NOMO-1 treated with dmso at 0.1 percent for 144 hours (cell line): ENCODE results near the gene PIGQ.

Experiments
- DNase-seq: peaks from one replicate; lab custom pipeline; 2025; ENCODE audit not compliant: unreplicated experiment; lab: John Stamatoyannopoulos, UW

The PIGQ gene

GRCh38 chr16:625977-626765 lies 56.4 kb downstream of the PIGQ start:
- DNase-seq, result no peak

- no peak for DNase-seq
Observed at GRCh38 chr16:626787-627453, 57.2 kb downstream of the PIGQ start.

- no peak for DNase-seq
Observed at GRCh38 chr16:627454-628239, 57.9 kb downstream of the PIGQ start.

GRCh38 chr16:628321-629061 lies 58.7 kb downstream of the PIGQ start:
- no peak for DNase-seq

- no peak for DNase-seq
Observed at GRCh38 chr16:629185-629832, 59.5 kb downstream of the PIGQ start.

- no peak for DNase-seq
Observed at GRCh38 chr16:629833-630248, 60.1 kb downstream of the PIGQ start.

GRCh38 chr16:630249-630814 lies 60.6 kb downstream of the PIGQ start:
- no peak for DNase-seq

- no peak for DNase-seq
Observed at GRCh38 chr16:630815-631405, 61.1 kb downstream of the PIGQ start, which contains the start of gene WFIKKN1. WFIKKN1 (plus strand) TSS chr16:630985; CDS start chr16:631254, 269 bp downstream.

GRCh38 chr16:631808-632358 lies 62.1 kb downstream of the PIGQ start:
- DNase-seq, result no peak

- DNase-seq, result no peak
Observed at GRCh38 chr16:632486-633335, 62.9 kb downstream of the PIGQ start.

GRCh38 chr16:633336-634050 lies 63.7 kb downstream of the PIGQ start:
- no peak for DNase-seq
